Limb (tissue), 2 donors: ENCODE data around the gene DHPS.
"Not testable (repeated sequence)": the region's sequence is repeated elsewhere in the genome, so short reads cannot be mapped to it uniquely, and the experiment has no call there.

ENCODE experiments used
- DNase-seq, 2 donors: peaks; one replicate each; pipeline ENCODE4 v3.0.0-alpha.2; 2016; ENCODE audit errors: extremely low spot score in 2 of 2

DHPS gene

DNA sequence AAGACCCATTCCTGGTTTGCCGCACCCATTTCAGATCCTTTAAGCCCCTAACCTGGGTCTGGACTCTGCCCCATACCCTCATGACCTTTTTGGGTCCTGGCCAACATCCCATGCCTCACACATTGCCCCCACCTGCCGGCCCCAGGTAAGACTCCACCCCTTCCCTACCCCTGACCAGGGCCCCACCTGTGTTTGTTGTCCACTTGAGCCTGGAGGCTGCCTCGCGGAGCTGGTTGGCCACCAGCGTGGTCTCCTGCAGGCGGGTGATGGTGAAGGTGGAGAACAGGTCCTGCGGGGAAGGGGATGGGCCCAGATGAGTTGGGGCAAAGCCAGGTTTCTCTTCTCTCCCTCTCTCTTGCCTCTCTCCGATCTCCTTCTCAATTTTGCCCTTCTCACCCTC, 34.6 kb downstream of the DHPS start:
- DNase-seq = no peak

DNA sequence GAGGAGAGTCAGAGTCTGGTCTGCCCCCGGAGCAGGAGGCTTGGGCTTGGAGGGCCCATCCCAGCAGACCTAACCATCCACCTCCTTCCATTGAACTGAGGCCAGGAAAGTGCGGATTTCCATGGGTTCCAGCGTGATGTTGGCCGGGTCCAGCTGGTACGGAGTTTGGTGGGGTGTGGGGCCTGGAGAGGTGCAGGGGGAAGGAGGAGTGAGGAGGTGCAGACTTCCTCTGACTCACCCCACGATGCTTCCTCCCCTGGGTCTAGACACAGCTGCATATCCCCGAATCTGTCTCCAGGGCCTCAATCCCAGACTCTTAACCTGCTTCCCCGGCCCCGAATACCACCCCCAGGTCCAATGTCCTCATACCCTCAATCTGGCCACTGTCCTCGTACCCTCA, 35.1 kb downstream of the DHPS start:
- no peak for DNase-seq

DNA sequence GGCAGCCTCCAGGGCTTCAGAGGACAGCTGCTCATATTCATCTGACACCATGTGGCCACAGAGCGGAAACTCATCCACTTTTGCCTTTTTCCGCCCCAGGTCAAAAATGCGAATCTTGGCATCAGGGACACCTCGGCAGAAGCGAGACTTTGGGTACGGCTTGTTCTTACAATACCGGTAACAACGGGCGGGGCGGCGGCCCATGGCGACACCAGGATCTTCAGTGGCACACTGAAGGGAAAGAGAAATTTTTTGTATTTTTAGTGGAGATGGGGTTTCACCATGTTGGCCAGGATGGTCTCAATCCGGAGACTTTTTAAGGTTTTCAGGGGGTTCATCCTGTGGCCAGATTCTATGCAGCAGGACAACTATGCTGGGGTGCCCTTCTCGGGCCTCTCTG, 38.0 kb downstream of the DHPS start:
- DNase-seq = not testable (repeated sequence)

DNA sequence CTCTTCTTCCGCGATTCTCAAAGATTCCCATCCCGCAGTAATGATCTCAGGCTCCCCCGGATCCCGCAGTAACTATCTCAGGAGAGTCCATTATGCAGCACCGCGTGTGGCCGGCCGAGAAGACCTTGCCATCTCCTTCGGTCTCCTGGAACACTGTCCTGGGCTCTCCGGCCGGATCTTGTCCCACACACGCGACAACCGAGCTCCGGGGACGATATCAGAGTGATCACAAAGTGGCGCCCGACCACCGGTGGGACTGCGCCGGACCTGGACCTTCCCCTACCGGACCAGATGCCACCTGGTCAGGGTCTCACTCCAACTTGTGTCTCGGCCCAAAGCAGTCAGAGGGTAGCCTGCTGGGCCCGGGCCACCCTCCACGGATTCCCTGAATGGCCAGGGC, 39.2 kb downstream of the DHPS start:
- no peak for DNase-seq

DNA sequence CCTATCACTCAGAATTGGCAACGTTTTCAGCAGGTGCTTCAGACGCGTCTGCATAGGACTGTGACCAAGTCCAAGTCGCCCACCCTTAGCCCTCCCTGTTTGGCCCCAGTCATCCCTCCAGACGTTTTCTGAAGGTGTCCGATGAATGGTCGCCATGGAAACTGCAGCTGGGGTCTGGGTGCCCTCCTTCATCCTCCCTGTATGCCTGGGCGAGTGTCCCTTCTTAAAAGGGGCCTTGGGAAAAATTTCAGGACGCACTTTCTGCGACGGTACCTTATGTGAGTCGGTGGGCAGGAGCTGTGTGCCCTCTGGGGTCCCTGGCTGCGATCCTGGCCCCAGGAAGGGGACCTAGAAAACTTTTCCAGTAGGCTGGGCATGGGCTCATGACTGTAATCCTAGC, 40.2 kb downstream of the DHPS start:
- DNase-seq = no peak

DNA sequence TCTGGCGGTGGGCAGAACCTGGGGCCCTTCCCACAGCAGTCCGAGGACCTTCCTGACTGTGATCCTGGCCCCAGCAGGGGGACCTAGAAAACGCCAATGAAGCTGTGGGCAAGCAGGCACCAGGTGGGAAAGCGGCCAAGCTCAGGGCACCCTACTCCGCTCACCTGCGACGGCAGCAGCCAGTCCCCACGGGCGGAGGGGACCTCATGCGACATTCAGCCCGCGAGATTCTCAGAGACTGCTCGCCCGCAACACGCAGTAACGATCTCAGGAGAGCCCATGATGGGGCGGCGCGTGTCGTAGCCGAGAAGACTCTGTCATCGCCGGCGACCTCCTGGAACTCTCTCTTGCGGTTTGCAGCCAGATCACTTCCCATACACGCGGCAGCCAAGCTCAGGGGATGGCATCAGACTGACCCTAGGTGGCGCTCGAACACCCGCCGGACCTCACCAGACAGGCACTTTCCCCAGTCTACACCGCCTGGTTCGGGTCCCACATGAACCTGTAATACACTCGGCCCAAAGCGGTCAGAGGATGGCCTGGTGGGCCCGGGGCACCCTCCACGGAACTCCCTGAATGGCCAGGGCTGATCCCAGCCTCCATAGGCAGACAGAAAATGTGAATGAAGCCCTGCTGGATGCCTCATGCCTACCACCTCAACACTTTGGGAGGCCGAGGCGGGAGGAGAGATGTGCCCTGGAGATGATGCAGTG, 41.6 kb downstream of the DHPS start:
- DNase-seq = peak; percentile 51 to 82

DNA sequence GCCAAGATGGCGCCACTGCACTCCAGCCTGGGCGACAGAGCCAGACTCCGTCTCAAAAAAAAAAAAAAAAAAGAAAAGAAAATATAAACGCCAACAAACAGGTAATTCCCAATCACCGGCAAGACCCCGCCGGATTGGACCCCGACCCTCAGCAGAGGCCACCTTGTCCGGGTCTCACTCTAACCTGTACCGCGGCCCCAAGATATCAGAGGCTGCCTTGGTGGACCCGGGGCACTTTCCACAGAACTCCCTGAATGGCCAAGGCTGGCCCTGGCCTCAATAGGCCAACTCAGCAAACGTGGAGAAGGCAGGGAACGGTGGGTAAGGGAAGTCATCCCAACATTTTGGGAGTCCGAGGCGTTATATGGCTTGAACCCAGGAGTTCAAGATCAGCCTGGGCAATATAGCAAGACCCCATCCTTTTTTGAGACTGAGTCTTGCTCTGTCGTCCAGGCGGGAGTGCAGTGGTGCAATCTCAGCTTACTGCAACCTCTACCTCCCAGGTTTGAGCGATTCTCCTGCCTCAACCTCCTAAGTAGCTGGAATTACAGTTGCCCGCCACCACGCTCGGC, 43.0 kb downstream of the DHPS start:
- DNase-seq = no peak

DNA sequence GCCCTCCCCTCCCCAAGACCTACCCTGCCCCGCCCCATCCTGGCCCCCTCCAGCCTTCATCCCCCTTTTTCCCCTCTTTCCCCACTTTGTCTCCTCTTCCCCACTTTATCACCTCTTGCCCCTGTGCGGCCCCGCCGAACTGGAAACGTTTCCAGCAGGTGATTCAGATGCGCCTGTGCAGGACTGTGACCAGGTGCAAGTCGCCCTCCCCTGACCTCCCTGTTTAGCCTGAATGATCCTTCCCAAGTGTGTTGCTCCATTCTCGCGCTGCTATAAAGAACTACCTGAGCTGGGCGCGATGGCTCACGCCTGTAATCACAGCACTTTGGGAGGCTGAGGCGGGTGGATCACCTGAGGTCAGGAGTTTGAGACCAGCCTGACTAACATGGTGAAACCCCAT, 45.0 kb downstream of the DHPS start:
- no peak for DNase-seq

DNA sequence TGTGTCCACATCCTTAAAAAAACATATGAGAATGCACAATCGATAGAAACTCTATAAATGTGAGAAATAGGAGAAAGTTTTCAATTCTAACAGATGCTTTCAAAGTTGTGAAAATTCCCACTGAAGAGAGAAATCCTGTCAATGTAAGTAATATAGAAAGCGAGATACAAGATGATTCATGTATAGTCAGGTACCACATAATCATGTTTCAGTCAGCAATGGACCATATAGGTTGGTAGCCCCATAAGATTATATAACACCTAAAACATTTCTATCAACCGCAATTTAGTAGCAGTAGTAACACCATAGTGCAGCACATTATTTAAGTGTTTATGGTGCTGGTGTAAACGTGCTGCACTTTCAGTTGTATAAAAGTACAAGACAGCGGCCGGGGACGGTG, 52.5 kb downstream of the DHPS start:
- no peak for DNase-seq

DNA sequence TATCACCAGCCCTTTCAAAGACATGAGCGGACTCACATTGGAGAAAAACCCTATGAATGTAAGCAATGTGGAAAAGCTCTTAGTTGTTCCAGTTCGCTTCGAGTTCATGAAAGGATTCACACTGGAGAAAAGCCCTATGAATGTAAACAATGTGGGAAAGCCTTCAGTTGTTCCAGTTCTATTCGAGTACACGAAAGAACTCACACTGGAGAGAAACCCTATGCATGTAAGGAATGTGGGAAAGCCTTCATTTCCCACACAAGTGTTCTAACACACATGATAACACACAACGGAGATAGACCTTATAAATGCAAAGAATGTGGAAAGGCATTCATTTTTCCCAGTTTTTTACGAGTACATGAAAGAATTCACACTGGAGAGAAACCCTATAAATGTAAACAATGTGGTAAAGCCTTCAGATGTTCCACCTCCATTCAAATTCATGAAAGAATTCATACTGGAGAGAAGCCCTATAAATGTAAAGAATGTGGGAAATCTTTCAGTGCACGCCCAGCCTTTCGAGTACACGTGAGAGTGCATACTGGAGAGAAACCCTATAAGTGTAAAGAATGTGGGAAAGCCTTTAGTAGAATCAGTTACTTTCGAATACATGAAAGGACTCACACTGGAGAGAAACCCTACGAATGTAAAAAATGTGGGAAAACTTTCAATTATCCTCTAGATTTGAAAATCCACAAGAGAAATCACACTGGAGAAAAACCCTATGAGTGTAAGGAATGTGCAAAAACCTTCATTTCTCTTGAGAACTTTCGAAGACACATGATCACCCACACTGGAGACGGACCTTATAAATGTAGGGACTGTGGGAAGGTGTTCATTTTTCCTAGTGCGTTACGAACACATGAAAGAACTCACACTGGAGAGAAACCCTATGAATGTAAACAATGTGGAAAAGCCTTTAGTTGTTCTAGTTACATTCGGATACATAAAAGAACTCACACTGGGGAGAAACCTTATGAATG, 53.3 kb downstream of the DHPS start:
- DNase-seq = no peak

DNA sequence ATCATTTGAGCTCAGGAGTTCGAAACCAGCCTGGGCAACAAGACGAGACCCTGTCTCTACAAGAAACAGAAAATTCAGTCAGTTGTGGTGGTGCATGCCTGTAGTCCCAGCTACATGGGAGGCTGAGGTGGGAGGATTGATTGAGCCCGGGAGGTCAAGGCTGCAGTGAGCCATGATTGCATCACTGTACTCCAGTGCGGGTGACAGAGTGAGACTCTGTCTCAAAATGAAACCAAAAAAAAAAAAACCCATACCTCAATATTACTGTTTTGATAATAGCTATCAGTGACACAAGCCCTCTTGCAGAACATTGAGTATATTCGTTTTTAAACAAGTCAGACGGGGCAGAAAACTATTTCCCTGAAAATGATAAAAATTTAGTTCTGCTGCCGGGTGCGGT, 54.7 kb downstream of the DHPS start:
- no peak for DNase-seq
